WTC11 (cell line): ENCODE results near the gene ANK2. TPM values are rescaled to one million over a fixed set of nuclear protein-coding genes. Genes with fewer than 3 reads are reported as not detected.

Source experiments
- ATAC-seq: fragments of 200-7000 bp; cut with Tn5 transposase; 2 replicates; pipeline ENCODE4 v1.10.0; 2021; ENCODE audit warnings: mild to moderate bottlenecking, moderate library complexity
- CTCF ChIA-PET: fragments of 300-600 bp; sonication (Branson Sonifier 250); formaldehyde crosslinking; loops from one replicate; lab custom pipeline; 2021; ENCODE audit warnings: antibody characterized with exemption; lab: Charles Lee
- POLR2A ChIA-PET: fragments of 350-600 bp; sonication (Branson Sonifier 250); formaldehyde crosslinking; loops from one replicate; lab custom pipeline; 2021; ENCODE audit warnings: antibody characterized with exemption; lab: Charles Lee
- DNase-seq: peaks from one replicate; pipeline ENCODE4 v3.0.0; 2021; ENCODE audit warnings: low spot score
- H3K27ac Mint-ChIP-seq: 2 replicates; pipeline ENCODE4 v1.8.0; 2021; ENCODE audit warnings: mixed read lengths
- H3K27me3 Mint-ChIP-seq: 2 replicates; pipeline ENCODE4 v1.8.0; 2021; ENCODE audit warnings: low read depth, mild to moderate bottlenecking, moderate library complexity, mixed read lengths
- H3K36me3 Mint-ChIP-seq: 2 replicates; pipeline ENCODE4 v1.8.0; 2021; ENCODE audit warnings: mixed read lengths
- H3K4me1 Mint-ChIP-seq: 2 replicates; pipeline ENCODE4 v1.8.0; 2022; ENCODE audit warnings: mixed read lengths
- H3K4me3 Mint-ChIP-seq: 2 replicates; pipeline ENCODE4 v1.8.0; 2021; ENCODE audit warnings: mild to moderate bottlenecking, moderate library complexity, mixed read lengths
- H3K9me3 Mint-ChIP-seq: 2 replicates; pipeline ENCODE4 v1.8.0; 2021; ENCODE audit warnings: mixed read lengths
- EMX1 ChIP-seq: fragments of 250-450 bp; sonication (Bioruptor Pico); IDR thresholded peaks from 2 replicates; pipeline ENCODE4 v1.8.0; 2021; ENCODE audit warnings: mild to moderate bottlenecking
- ESRRA ChIP-seq: sonication (generic); formaldehyde crosslinking; IDR thresholded peaks from 2 replicates; pipeline ENCODE4 v1.8.1; 2022; ENCODE audit warnings: mild to moderate bottlenecking, missing genetic modification reagents, borderline replicate concordance
- FOXP4 ChIP-seq: sonication (generic); formaldehyde crosslinking; IDR thresholded peaks from 2 replicates; pipeline ENCODE4 v1.8.0; 2022; ENCODE audit warnings: mild to moderate bottlenecking, missing genetic modification reagents
- NR1H2 ChIP-seq: sonication (generic); formaldehyde crosslinking; IDR thresholded peaks from 2 replicates; pipeline ENCODE4 v1.9.0; 2021; ENCODE audit warnings: mild to moderate bottlenecking, moderate library complexity, missing genetic modification reagents
- SOX15 ChIP-seq: fragments of 250-450 bp; sonication (Bioruptor Pico); IDR thresholded peaks from 2 replicates; pipeline ENCODE4 v1.9.0; 2021; ENCODE audit warnings: mild to moderate bottlenecking
- STAT6 ChIP-seq: sonication (generic); formaldehyde crosslinking; conservative IDR thresholded peaks from 2 replicates; pipeline ENCODE4 v1.8.1; 2023; ENCODE audit warnings: mild to moderate bottlenecking, low read depth, missing genetic modification reagents, moderate library complexity
- TEAD1 ChIP-seq: sonication (generic); formaldehyde crosslinking; IDR thresholded peaks from 2 replicates; pipeline ENCODE4 v1.8.0; 2022; ENCODE audit warnings: mild to moderate bottlenecking, missing genetic modification reagents
- USF2 ChIP-seq: sonication (generic); formaldehyde crosslinking; IDR thresholded peaks from 2 replicates; pipeline ENCODE4 v1.8.1; 2023; ENCODE audit warnings: mild to moderate bottlenecking, missing genetic modification reagents, moderate library complexity
- ZBTB43 ChIP-seq: sonication (generic); formaldehyde crosslinking; IDR thresholded peaks from 2 replicates; pipeline ENCODE4 v1.8.1; 2023; ENCODE audit warnings: mild to moderate bottlenecking, missing genetic modification reagents
- ZNF263 ChIP-seq: sonication (generic); formaldehyde crosslinking; IDR thresholded peaks from 2 replicates; pipeline ENCODE4 v1.8.1; 2022; ENCODE audit warnings: low read depth, mild to moderate bottlenecking, moderate library complexity, missing genetic modification reagents
- ZNF281 ChIP-seq: sonication (generic); formaldehyde crosslinking; IDR thresholded peaks from 2 replicates; pipeline ENCODE4 v1.8.0; 2023; ENCODE audit warnings: mild to moderate bottlenecking, missing genetic modification reagents
- ZNF425 ChIP-seq: fragments of 250-450 bp; sonication (Bioruptor Pico); conservative IDR thresholded peaks from 2 replicates; pipeline ENCODE4 v1.9.0; 2021; ENCODE audit warnings: mild to moderate bottlenecking
- ZNF532 ChIP-seq: fragments of 250-450 bp; sonication (Bioruptor Pico); IDR thresholded peaks from 2 replicates; pipeline ENCODE4 v1.9.0; 2021; ENCODE audit warnings: mild to moderate bottlenecking, borderline replicate concordance
- total RNA-seq: library from RNA; stranded (reverse); gene quantifications from 3 replicates; pipeline ENCODE4 v1.2.3, GENCODE V29; 2021

Gene ANK2
- total RNA-seq, 1 experiment from 2014 or later, result 27.9 TPM

- TF ChIP-seq FOXP4, result no peak
Observed at GRCh38 chr4:113312529-113312928, 263.1 kb downstream of the ANK2 start (continued).

- TF ChIP-seq ZNF281 (CRISPR knock-in tag) (no peak), EMX1 (CRISPR knock-in tag) (no peak), ESRRA (CRISPR knock-in tag) (no peak), ZNF263 (CRISPR knock-in tag) (no peak), NR1H2 (CRISPR knock-in tag) (no peak), USF2 (CRISPR knock-in tag) (no peak), ZNF532 (no peak), ZNF425 (no peak), SOX15 (no peak), TEAD1 (CRISPR knock-in tag) (no peak), ZBTB43 (CRISPR knock-in tag) (no peak), STAT6 (CRISPR knock-in tag) (no peak)
- CTCF ChIA-PET, result no interaction called here
- peaks cover 6% of the 10 kb centered on the region for H3K4me1 Mint-ChIP-seq
- H3K4me3 Mint-ChIP-seq, result no peak overlapping the region
- POLR2A ChIA-PET, result no interaction called here
- no peak overlapping the region for H3K27ac Mint-ChIP-seq
- no peaks in the 10 kb centered on the region for H3K27me3 Mint-ChIP-seq
- peaks cover 8% of the 10 kb centered on the region for H3K36me3 Mint-ChIP-seq
- H3K9me3 Mint-ChIP-seq, result no peaks in the 10 kb centered on the region
- ATAC-seq, result no peak
- DNase-seq, result no peak
Observed at GRCh38 chr4:113314426-113314825, 265.0 kb downstream of the ANK2 start.
